CD14-positive monocyte (primary cell): Measurements from ENCODE around the gene RTBDN. TPM values are rescaled to one million over a fixed set of nuclear protein-coding genes. Genes with fewer than 3 reads are reported as not detected.
A peak's percentile ranks its signal among the peaks of the same experiment; 100 is the strongest.

Experiments used
- DNase-seq, 3 donors: peaks; one replicate each; pipeline ENCODE4 v3.0.0-alpha.2; 2011 to 2022
- H2AFZ ChIP-seq: 2 replicates; pipeline ENCODE4 v1.6.0; 2012; ENCODE audit warnings: mild to moderate bottlenecking, low read depth, low read length, inconsistent platforms; ENCODE audit not compliant: insufficient read depth, poor library complexity, severe bottlenecking
- H3K27ac ChIP-seq, 2 donors: 1 replicate in 1 of 2; 2 replicates in 1 of 2; pipeline ENCODE4 v1.5.1; 2012 to 2013; ENCODE audit warnings: low read length in 2 of 2, control low read depth in 1 of 2, inconsistent platforms in 1 of 2, low read depth in 1 of 2, mild to moderate bottlenecking in 1 of 2
- H3K27me3 ChIP-seq, 2 donors: one replicate each; pipeline versions ENCODE4 v1.6.0 to v1.6.1; 2011 to 2013; ENCODE audit warnings: low read length in 2 of 2; ENCODE audit not compliant: control insufficient read depth in 2 of 2, insufficient read depth in 2 of 2
- H3K36me3 ChIP-seq, 2 donors: replicated peaks in 1 of 2; 1 replicate in 1 of 2; 2 replicates in 1 of 2; pipeline versions ENCODE4 v1.5.1 to v1.6.1; 2012 to 2013; ENCODE audit warnings: low read length in 2 of 2, control low read depth in 1 of 2, inconsistent platforms in 1 of 2, mild to moderate bottlenecking in 1 of 2; ENCODE audit not compliant: insufficient read depth in 2 of 2, control insufficient read depth in 1 of 2
- H3K4me1 ChIP-seq, 2 donors: 1 replicate in 1 of 2; 2 replicates in 1 of 2; pipeline versions ENCODE4 v1.5.1 to v1.6.1; 2012 to 2013; ENCODE audit warnings: low read length in 2 of 2, control low read depth in 1 of 2, inconsistent platforms in 1 of 2, mild to moderate bottlenecking in 1 of 2, moderate library complexity in 1 of 2; ENCODE audit not compliant: insufficient read depth in 2 of 2, control insufficient read depth in 1 of 2
- H3K4me2 ChIP-seq: replicated peaks from 2 replicates; pipeline ENCODE3; 2012; ENCODE audit warnings: low read length, moderate library complexity, mild to moderate bottlenecking; ENCODE audit not compliant: poor library complexity, severe bottlenecking; ENCODE audit errors: extremely low read depth
- H3K4me3 ChIP-seq, 3 experiments: fragments of 200-600 bp in 1 of 3; sonication (generic) in 1 of 3; replicated peaks in 1 of 3; 1 replicate in 2 of 3; 2 replicates in 1 of 3; pipeline ENCODE4 v1.5.1; 2011 to 2013; ENCODE audit warnings: low read length in 3 of 3, mild to moderate bottlenecking in 3 of 3, control low read depth in 2 of 3, low read depth in 2 of 3, inconsistent platforms in 1 of 3, moderate library complexity in 1 of 3
- H3K79me2 ChIP-seq: 2 replicates; pipeline ENCODE4 v1.6.0; 2012; ENCODE audit warnings: mild to moderate bottlenecking, control low read depth, inconsistent platforms, low read length, moderate library complexity; ENCODE audit not compliant: insufficient read depth
- H3K9ac ChIP-seq: 2 replicates; pipeline ENCODE4 v1.6.0; 2017; ENCODE audit warnings: low read length, mild to moderate bottlenecking; ENCODE audit not compliant: insufficient read depth, poor library complexity, severe bottlenecking
- H3K9me3 ChIP-seq, 2 donors: replicated peaks in 1 of 2; 1 replicate in 1 of 2; 2 replicates in 1 of 2; pipeline versions ENCODE4 v1.5.1 to v1.6.1; 2012 to 2013; ENCODE audit warnings: low read length in 2 of 2, control low read depth in 1 of 2; ENCODE audit not compliant: control insufficient read depth in 1 of 2, insufficient read depth in 1 of 2
- H4K20me1 ChIP-seq: 2 replicates; pipeline ENCODE4 v1.6.0; 2012; ENCODE audit warnings: mild to moderate bottlenecking, low read length, control low read depth, moderate library complexity; ENCODE audit not compliant: insufficient read depth
- H3K27ac Mint-ChIP-seq, 7 donors: one replicate each; pipeline ENCODE4 v1.8.0; 2020; ENCODE audit warnings: mild to moderate bottlenecking in 7 of 7, mixed read lengths in 7 of 7, moderate library complexity in 6 of 7, inconsistent platforms in 2 of 7
- H3K27me3 Mint-ChIP-seq, 3 donors: one replicate each; pipeline ENCODE4 v1.8.0; 2021 to 2022; ENCODE audit warnings: low read depth in 3 of 3, mild to moderate bottlenecking in 3 of 3, mixed read lengths in 3 of 3, moderate library complexity in 3 of 3, inconsistent platforms in 1 of 3
- H3K36me3 Mint-ChIP-seq, 2 donors: one replicate each; pipeline ENCODE4 v1.8.0; 2020; ENCODE audit warnings: mixed read lengths in 2 of 2, inconsistent platforms in 1 of 2, mild to moderate bottlenecking in 1 of 2
- H3K4me1 Mint-ChIP-seq: one replicate; pipeline ENCODE4 v1.8.0; 2020; ENCODE audit warnings: mild to moderate bottlenecking, mixed read lengths
- H3K4me3 Mint-ChIP-seq, 2 donors: one replicate each; pipeline ENCODE4 v1.8.0; 2020; ENCODE audit warnings: mild to moderate bottlenecking in 2 of 2, mixed read lengths in 2 of 2, moderate library complexity in 1 of 2
- H3K9me3 Mint-ChIP-seq, 7 donors: one replicate each; pipeline ENCODE4 v1.8.0; 2020 to 2022; ENCODE audit warnings: mixed read lengths in 7 of 7, mild to moderate bottlenecking in 6 of 7, moderate library complexity in 6 of 7, inconsistent platforms in 2 of 7
- CTCF ChIP-seq: fragments of 200-600 bp; IDR thresholded peaks from one replicate; pipeline ENCODE4 v1.8.0; 2022; ENCODE audit warnings: antibody characterized with exemption, mild to moderate bottlenecking
- WGBS: methylation state at CpG from one replicate; pipeline ENCODE4 v1.1.5; 2013; ENCODE audit warnings: missing lambda C conversion rate; ENCODE audit not compliant: insufficient coverage; 5-methylcytosine and 5-hydroxymethylcytosine counted together
- intact Hi-C, 2 donors: fragments of 100-400 bp; cut with micrococcal nuclease; formaldehyde crosslinking; loops; one replicate each; pipeline versions ENCODE4 v1.15.0 to v1.15.1; 2023
- polyA plus RNA-seq, 3 donors: library from polyadenylated mRNA; depleted of rRNA in 1 of 3; unstranded in 2 of 3; stranded (reverse) in 1 of 3; fragments of 300-500 nt in 2 of 3; fragments of >200 nt in 1 of 3; fragmentation: Illumina TruSeq in 2 of 3; gene quantifications; 1 replicate in 2 of 3; 2 replicates in 1 of 3; pipeline ENCODE4 v1.2.3, GENCODE V29; 2012 to 2021

The RTBDN gene
- polyA plus RNA-seq, 3 donors = not detected

GRCh38 chr19:12867120-12868099, 33.0 kb upstream of the RTBDN start:
- H3K27me3 Mint-ChIP-seq = peaks cover 2 to 9% (median 9%) of the 10 kb centered on the region in 3 donors
- Histone ChIP-seq H3K4me2 (peak overlapping the region; percentile 93), H3K79me2 (no peaks in the 10 kb centered on the region), H3K36me3 (no peaks in the 10 kb centered on the region), H3K9me3 (no peaks in the 10 kb centered on the region), H3K27ac (no peak overlapping the region), H2AFZ (peak overlapping the region; percentile 91), H4K20me1 (no peaks in the 10 kb centered on the region), H3K27me3 (peaks cover 0 to 2% of the 10 kb centered on the region in 2 donors), H3K4me1 (peaks cover 12 to 13% of the 10 kb centered on the region in 2 donors), H3K4me3 (peak overlapping the region; percentile 40 to 81 (median 44)), H3K9ac (peak overlapping the region; percentile 61)
- H3K4me1 Mint-ChIP-seq = peaks cover 6% of the 10 kb centered on the region
- 3% methylated on average over 26 of the region's 51 CpGs for WGBS
- peak; percentile 55 to 75 (median 62) for DNase-seq
- H3K9me3 Mint-ChIP-seq = peaks cover 0 to 12% (median 0%) of the 10 kb centered on the region in 7 donors
- H3K4me3 Mint-ChIP-seq = peak overlapping the region; percentile 65 to 82
- intact Hi-C loops = no loop called here
- no peak for TF ChIP-seq CTCF
- no peaks in the 10 kb centered on the region for H3K36me3 Mint-ChIP-seq
- peak overlapping the region in 2 of 7 donors; percentile 35 to 38 for H3K27ac Mint-ChIP-seq

GRCh38 chr19:12866416-12867119, 32.2 kb upstream of the RTBDN start:
- WGBS = over 99% methylated on average over 16 of the region's 29 CpGs
- H3K4me2 ChIP-seq = peak overlapping the region; percentile 93

More at GRCh38 chr19:12866416-12867119, 32.2 kb upstream of the RTBDN start:
- H3K36me3 Mint-ChIP-seq = no peaks in the 10 kb centered on the region
- no peaks in the 10 kb centered on the region for H3K9me3 ChIP-seq
- DNase-seq = no peak
- no peaks in the 10 kb centered on the region for H3K36me3 ChIP-seq
- TF ChIP-seq CTCF = no peak
- H2AFZ ChIP-seq = peak overlapping the region; percentile 91
- intact Hi-C loops = no loop called here
- no peaks in the 10 kb centered on the region for H4K20me1 ChIP-seq
- no peaks in the 10 kb centered on the region for H3K79me2 ChIP-seq
- H3K27ac Mint-ChIP-seq = no peak overlapping the region
- no peak overlapping the region for H3K9ac ChIP-seq
- H3K27me3 ChIP-seq = peaks cover 0 to 2% of the 10 kb centered on the region in 2 donors
- H3K27ac ChIP-seq = no peak overlapping the region
- peak overlapping the region in 1 of 2 donors; percentile 65 for H3K4me3 Mint-ChIP-seq
- H3K4me1 Mint-ChIP-seq = peaks cover 6% of the 10 kb centered on the region
- peaks cover 12 to 13% of the 10 kb centered on the region in 2 donors for H3K4me1 ChIP-seq
- H3K9me3 Mint-ChIP-seq = peaks cover 0 to 8% (median 0%) of the 10 kb centered on the region in 7 donors
- peaks cover 0 to 15% (median 12%) of the 10 kb centered on the region in 3 donors for H3K27me3 Mint-ChIP-seq
- H3K4me3 ChIP-seq = peak overlapping the region in 1 of 3 experiments; percentile 81
